G401 (cell line): ENCODE measurements around the gene CNP. TPM values are rescaled to one million over a fixed set of nuclear protein-coding genes. Genes with fewer than 3 reads are reported as not detected.
"Not testable (repeated sequence)": the region's sequence is repeated elsewhere in the genome, so short reads cannot be mapped to it uniquely, and the experiment has no call there.

ENCODE experiments used
- DNase-seq: peaks from one replicate; pipeline ENCODE4 v3.0.0-alpha.2; 2015; ENCODE audit warnings: low spot score
- in situ Hi-C: cut with HindIII; loops from 2 replicates; pipeline ENCODE4 v1.10.0; 2016; ENCODE audit warnings: low sequenced_read_pairs, mixed read lengths
- total RNA-seq: library from RNA; depleted of rRNA; stranded (reverse); fragments of >200 nt; shearing (Covaris generic); gene quantifications from 2 replicates; pipeline ENCODE4 v1.2.3, GENCODE V29; 2014

CNP gene
- total RNA-seq, 1 experiment from 2014 or later, result 76.7 TPM

GRCh38 chr17:41989702-41990419, 23.3 kb downstream of the CNP start:
- no peak for DNase-seq
- in situ Hi-C loops, result no loop called here

- DNase-seq, result no peak
- in situ Hi-C loops, result no loop called here
Measured at GRCh38 chr17:41992576-41992975, 26.0 kb downstream of the CNP start.

DNA sequence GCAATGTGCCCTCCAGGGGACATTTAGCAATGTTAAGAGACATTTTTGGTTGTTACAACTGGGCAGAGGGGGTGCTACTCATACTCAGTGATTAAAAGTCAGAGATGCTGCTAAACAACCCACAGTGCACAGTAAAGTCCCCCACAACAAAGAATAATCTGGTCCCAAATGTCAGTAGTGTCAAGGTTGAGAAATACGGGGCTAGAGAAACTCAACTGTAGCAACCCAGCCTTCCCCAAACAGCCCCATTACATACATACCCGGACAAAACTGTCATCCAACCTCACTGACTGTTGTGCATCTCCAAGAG, 30.2 kb downstream of the CNP start:
- no peak for DNase-seq
- in situ Hi-C loops, result no loop called here

GRCh38 chr17:41998497-41998896, 31.9 kb downstream of the CNP start:
- DNase-seq, result no peak
- in situ Hi-C loops, result no loop called here

DNA sequence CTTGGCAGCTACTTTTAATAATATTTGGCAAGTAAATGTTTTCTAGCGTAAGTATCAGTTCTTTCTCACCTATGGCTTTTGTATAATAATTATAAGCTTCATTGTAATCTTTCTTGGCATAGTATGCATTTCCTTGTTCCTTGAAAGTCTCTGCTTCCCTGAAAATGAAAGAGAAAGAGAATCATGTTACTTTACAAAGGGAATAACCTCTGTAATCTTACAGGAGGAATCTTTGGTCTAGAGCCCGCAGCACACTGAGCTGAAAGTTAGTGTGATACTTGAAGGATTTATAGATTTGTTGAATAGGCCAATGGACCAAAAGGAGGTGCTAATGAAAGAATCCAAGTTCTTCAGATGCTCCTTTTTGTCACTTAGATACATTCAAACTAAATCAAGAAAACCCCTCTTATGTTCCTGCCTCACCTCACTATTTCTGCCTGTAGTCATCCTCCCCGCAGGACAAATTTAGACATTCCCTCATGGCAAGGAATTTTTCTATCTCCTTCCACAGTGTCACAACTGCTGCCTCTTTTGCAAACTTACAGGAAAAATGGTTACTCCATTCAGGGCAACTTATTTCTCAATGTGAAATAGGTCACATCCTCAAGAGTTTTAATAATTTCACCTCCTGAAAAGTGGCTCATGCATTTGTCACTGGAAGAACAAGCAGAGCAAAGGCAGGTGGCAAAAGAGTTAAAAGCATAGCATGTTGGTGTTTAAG, 34.0 kb downstream of the CNP start:
- no peak for DNase-seq
- in situ Hi-C loops, result no loop called here

- in situ Hi-C loops, result no loop called here
- DNase-seq, result no peak
Measured at GRCh38 chr17:42001729-42002128, 35.1 kb downstream of the CNP start.

- in situ Hi-C loops, result no loop called here
- no peak for DNase-seq
Measured at GRCh38 chr17:42002175-42002791, 35.7 kb downstream of the CNP start.

DNA sequence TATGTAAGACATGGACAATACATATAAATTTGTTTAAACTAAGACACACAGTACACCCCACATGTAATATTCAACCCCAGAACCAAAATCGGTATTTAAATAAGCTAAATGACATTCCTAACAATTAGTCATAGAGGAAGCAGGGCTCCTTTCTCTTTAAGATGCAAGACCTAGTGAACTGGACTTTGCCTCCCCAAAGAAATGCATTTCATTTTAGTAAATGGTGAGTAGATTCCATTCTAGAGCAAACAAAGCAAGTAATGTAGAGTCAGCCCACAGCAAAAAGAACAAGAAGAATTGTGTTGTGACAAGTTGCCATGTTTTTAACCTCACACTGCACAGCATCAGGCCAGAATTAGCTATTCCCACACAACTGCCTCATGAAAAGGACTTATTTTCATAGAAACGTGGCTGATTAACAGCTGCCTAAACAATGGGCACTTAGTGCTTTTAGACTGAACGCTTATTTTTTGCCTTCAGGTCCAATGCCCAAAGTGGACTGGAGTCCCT, 36.3 kb downstream of the CNP start:
- DNase-seq, result no peak
- in situ Hi-C loops, result no loop called here

DNA sequence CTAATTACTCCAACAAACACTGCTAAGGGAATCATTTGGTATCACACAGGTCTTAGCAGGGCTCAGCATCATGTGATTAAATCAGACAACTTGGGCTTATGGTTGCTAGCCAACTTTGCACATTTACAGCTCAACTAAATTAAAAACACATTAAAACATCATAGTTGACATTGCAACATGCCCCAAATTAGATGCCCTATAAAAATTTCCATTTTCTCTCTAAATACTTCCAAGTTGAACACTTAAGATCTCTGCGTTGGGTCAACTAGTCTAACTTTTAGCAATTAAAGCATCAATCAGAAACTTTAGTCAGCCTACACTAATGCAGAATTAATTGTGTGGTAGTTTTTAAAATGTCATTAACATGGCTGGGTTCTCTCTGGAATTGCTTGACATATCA, 38.6 kb downstream of the CNP start:
- DNase-seq, result no peak
- in situ Hi-C loops, result no loop called here

- no peak for DNase-seq
- in situ Hi-C loops, result no loop called here
Measured at GRCh38 chr17:42009170-42009569, 42.6 kb downstream of the CNP start.

DNA sequence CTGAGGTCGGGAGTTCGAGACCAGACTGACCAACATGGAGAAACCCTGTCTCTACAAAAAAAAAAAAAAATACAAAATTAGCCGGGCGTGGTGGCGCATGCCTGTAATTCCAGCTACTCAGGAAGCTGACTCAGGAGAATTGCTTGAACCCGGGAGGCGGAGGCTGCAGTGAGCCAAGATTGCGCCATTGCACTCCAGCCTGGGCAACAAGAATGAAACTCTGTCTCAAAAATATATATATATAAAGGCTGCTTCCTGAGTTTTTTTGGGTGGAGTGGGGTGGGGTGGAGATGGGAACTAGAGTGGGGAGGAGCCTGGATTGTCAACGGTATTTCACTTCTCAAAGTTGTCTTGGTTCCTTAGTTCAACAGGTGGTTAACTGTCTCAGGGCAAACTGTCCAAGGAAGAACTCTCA, 43.7 kb downstream of the CNP start:
- DNase-seq, in situ Hi-C loops: not testable (repeated sequence)

DNA sequence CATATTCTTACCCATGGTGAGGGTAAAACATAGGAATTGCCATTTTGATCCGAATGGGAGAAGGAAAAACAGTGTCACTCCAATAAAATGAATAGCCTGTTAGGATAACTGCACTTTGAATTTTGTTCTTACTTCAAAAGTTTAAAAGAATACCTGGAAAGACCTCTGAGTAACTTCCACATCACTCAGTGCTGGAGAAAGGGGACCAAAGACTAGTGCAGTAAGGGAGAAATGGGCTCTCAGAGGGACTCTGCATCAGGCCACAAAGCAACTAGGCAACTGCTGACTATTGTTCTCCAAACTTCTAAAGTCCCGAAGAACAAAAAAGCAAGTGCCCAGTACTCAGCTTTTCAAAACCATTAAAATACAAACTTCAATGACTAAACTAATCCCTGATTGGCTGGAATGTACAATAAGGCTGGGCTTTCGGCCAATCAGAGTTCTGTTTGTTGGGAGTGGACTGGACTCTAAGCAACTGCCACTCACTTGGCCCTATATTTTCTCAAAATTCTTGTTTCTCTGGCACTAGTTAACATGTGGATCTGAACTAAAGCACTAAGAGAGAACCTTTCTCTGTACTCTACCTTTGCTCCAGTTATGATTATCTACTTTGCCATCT, 44.4 kb downstream of the CNP start:
- in situ Hi-C loops, result no loop called here
- no peak for DNase-seq

- DNase-seq, in situ Hi-C loops: not testable (repeated sequence)
Measured at GRCh38 chr17:42012363-42012762, 45.8 kb downstream of the CNP start.

GRCh38 chr17:42013740-42014139, 47.1 kb downstream of the CNP start:
- in situ Hi-C loops, result not testable (repeated sequence)

GRCh38 chr17:42016411-42016831, 49.8 kb downstream of the CNP start:
- peak; percentile 33 for DNase-seq
- in situ Hi-C loops, result no loop called here

More at GRCh38 chr17:42013740-42014139, 47.1 kb downstream of the CNP start:
- not testable (repeated sequence) for DNase-seq

- in situ Hi-C loops, result no loop called here
- DNase-seq, result peak; percentile 95
Measured at GRCh38 chr17:42016941-42017865, 50.6 kb downstream of the CNP start, which contains the start of gene DNAJC7. Gene DNAJC7, minus strand, starts transcription at chr17:42017439. Its CDS starts 23 bp downstream, at chr17:42017416.

- no peak for DNase-seq
- in situ Hi-C loops, result no loop called here
Measured at GRCh38 chr17:42017866-42018200, 51.2 kb downstream of the CNP start.

DNA sequence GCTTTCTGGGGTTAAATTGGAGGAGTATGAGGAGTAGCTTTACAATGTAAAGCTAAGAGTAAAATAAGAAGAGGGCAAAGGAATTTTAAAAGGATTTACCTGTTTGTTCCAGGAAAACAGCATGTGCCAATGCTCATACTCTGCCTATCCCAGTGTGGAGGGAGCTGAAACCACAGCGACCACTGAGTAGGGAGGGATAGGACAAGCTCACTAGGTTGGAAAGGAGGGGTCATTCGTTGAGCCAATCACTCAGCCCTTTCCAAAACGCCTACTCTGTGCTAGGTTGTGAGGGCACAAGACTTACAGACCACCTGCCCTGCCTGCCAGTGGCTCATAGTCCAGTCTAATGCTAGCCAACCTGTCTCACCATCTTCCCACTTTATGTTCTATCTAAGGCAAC, 51.7 kb downstream of the CNP start:
- peak; percentile 25 for DNase-seq
- in situ Hi-C loops, result no loop called here

GRCh38 chr17:42018988-42019387, 52.4 kb downstream of the CNP start:
- no peak for DNase-seq
- in situ Hi-C loops, result no loop called here
